GM12878 (cell line): Measurements from ENCODE around the gene OR2C1. TPM values are rescaled to one million over a fixed set of nuclear protein-coding genes. Genes with fewer than 3 reads are reported as not detected.

Experiments used
- ATAC-seq: fragments of 200-7000 bp; cut with Tn5 transposase; 3 replicates; pipeline ENCODE4 v1.9.1; 2020; ENCODE audit warnings: mild to moderate bottlenecking, moderate library complexity
- BruUV-seq: library from RNA; stranded (reverse); fragments of 400-500 nt; replicated peaks from 2 replicates; lab custom pipeline; 2021; lab: Mats Ljungman, UMichigan
- CTCF ChIA-PET: fragments of 300-600 bp; sonication (Branson Sonifier 250); formaldehyde crosslinking; extraction: SDS; loops from one replicate; lab custom pipeline; 2021; ENCODE audit warnings: inconsistent platforms; lab: Yijun Ruan, JAX
- POLR2A ChIA-PET: fragments of 350-600 bp; formaldehyde crosslinking; extraction: SDS; loops from one replicate; lab custom pipeline; 2021; ENCODE audit warnings: inconsistent platforms; lab: Charles Lee
- RAD21 ChIA-PET: fragments of 300-600 bp; sonication (Branson Sonifier 250); formaldehyde crosslinking; loops from one replicate; lab custom pipeline; 2023; ENCODE audit warnings: antibody characterized with exemption; ENCODE audit not compliant: unreplicated experiment; lab: Charles Lee
- SMC1A ChIA-PET: fragments of 300-600 bp; sonication (Branson Sonifier 250); formaldehyde crosslinking; loops from one replicate; lab custom pipeline; 2023; ENCODE audit not compliant: unreplicated experiment, uncharacterized antibody; lab: Charles Lee
- DNase-seq: peaks from one replicate; pipeline ENCODE4 v3.0.0-alpha.2; 2011; ENCODE audit warnings: low read depth, low spot score
- FAIRE-seq: peaks from 3 replicates; lab custom pipeline; 2011; peaks lifted over from hg19 to GRCh38; lab: Jason Lieb, UNC
- H2AFZ ChIP-seq: 2 replicates; pipeline ENCODE4 v1.6.0; 2011; ENCODE audit warnings: low read depth, low read length, control low read depth; ENCODE audit not compliant: control insufficient read depth
- H3K27ac ChIP-seq: 2 replicates; pipeline ENCODE4 v1.5.1; 2011; ENCODE audit warnings: control low read depth; ENCODE audit not compliant: control insufficient read depth, insufficient read depth
- H3K27me3 ChIP-seq, 2 experiments: replicated peaks in 1 of 2; 2 replicates each; pipeline versions ENCODE4 v1.6.0 to v1.6.1; 2011; ENCODE audit warnings: low read length in 1 of 2; ENCODE audit not compliant: control insufficient read depth in 2 of 2, insufficient read depth in 2 of 2
- H3K36me3 ChIP-seq, 2 experiments: 2 replicates each; pipeline ENCODE4 v1.5.1; 2011; ENCODE audit warnings: low read length in 1 of 2; ENCODE audit not compliant: control insufficient read depth in 2 of 2, insufficient read depth in 2 of 2
- H3K4me1 ChIP-seq: 2 replicates; pipeline ENCODE4 v1.6.1; 2011; ENCODE audit warnings: mild to moderate bottlenecking, low read length, moderate library complexity, mixed read lengths; ENCODE audit not compliant: control insufficient read depth, insufficient read depth
- H3K4me2 ChIP-seq: 2 replicates; pipeline ENCODE4 v1.6.0; 2011; ENCODE audit warnings: control low read depth; ENCODE audit not compliant: control insufficient read depth, insufficient read depth
- H3K4me3 ChIP-seq: fragments of 200-600 bp; sonication (generic); 2 replicates; pipeline ENCODE4 v1.5.1; 2016
- H3K79me2 ChIP-seq: 2 replicates; pipeline ENCODE4 v1.6.0; 2011; ENCODE audit warnings: low read length; ENCODE audit not compliant: control insufficient read depth, insufficient read depth
- H3K9ac ChIP-seq: 2 replicates; pipeline ENCODE4 v1.8.0; 2011; ENCODE audit warnings: low read length, control low read depth, mixed read lengths; ENCODE audit not compliant: control insufficient read depth, insufficient read depth
- H3K9me3 ChIP-seq: replicated peaks from 3 replicates; pipeline ENCODE4 v1.5.1; 2011; ENCODE audit warnings: mild to moderate bottlenecking, low read length; ENCODE audit not compliant: control insufficient read depth, insufficient read depth
- H4K20me1 ChIP-seq: 2 replicates; pipeline ENCODE4 v1.6.0; 2011; ENCODE audit not compliant: control insufficient read depth, insufficient read depth
- ATF7 ChIP-seq: fragments of 450-650 bp; IDR thresholded peaks from 2 replicates; pipeline ENCODE4 v1.6.1; 2016; ENCODE audit warnings: low read depth, mild to moderate bottlenecking
- CBX3 ChIP-seq: fragments of 200-600 bp; sonication (generic); IDR thresholded peaks from 2 replicates; pipeline ENCODE4 v1.6.1; 2016; ENCODE audit warnings: low read depth, borderline replicate concordance
- CUX1 ChIP-seq: IDR thresholded peaks from 2 replicates; pipeline ENCODE4 v1.6.1; 2012; ENCODE audit warnings: improper control_type of control experiment, low read depth, low read length; ENCODE audit not compliant: insufficient replicate concordance
- DPF2 ChIP-seq: fragments of 450-650 bp; IDR thresholded peaks from 2 replicates; pipeline ENCODE4 v1.6.1; 2017; ENCODE audit warnings: mild to moderate bottlenecking
- EGR1 ChIP-seq, 2 experiments: IDR thresholded peaks; 1 replicate in 1 of 2; 2 replicates in 1 of 2; pipeline ENCODE4 v1.6.1; 2011 to 2012; ENCODE audit warnings: low read depth in 2 of 2, low read length in 2 of 2, borderline replicate concordance in 1 of 2, mild to moderate bottlenecking in 1 of 2, moderate library complexity in 1 of 2
- FOXK2 ChIP-seq: fragments of 450-650 bp; IDR thresholded peaks from 2 replicates; pipeline ENCODE4 v1.6.1; 2017; ENCODE audit warnings: mild to moderate bottlenecking, moderate library complexity
- HSF1 ChIP-seq: fragments of 150-350 bp; IDR thresholded peaks from 2 replicates; pipeline ENCODE4 v1.6.1; 2014; ENCODE audit warnings: mild to moderate bottlenecking, low read depth, low read length
- KLF5 ChIP-seq: fragments of 450-650 bp; IDR thresholded peaks from 2 replicates; pipeline ENCODE4 v1.6.1; 2014; ENCODE audit warnings: mild to moderate bottlenecking; ENCODE audit not compliant: partially characterized antibody
- MLLT1 ChIP-seq: fragments of 450-650 bp; IDR thresholded peaks from 2 replicates; pipeline ENCODE4 v1.6.1; 2016; ENCODE audit warnings: mild to moderate bottlenecking
- POLR2A ChIP-seq: IDR thresholded peaks from 2 replicates; pipeline ENCODE4 v1.6.1; 2011; ENCODE audit warnings: low read depth, mild to moderate bottlenecking, low read length
- POLR2AphosphoS5 ChIP-seq: IDR thresholded peaks from 2 replicates; pipeline ENCODE4 v1.6.1; 2011; ENCODE audit warnings: mild to moderate bottlenecking, low read length, inconsistent platforms
- WGBS: methylation state at CpG from one replicate; pipeline ENCODE4 v1.1.6; 2016; ENCODE audit warnings: low lambda C conversion rate; ENCODE audit not compliant: insufficient replicate concordance, insufficient coverage; ENCODE audit errors: missing lambda C conversion rate; 5-methylcytosine and 5-hydroxymethylcytosine counted together
- in situ Hi-C: fragments of 300-500 bp; cut with MboI; formaldehyde crosslinking; loops from 9 replicates; pipeline ENCODE4 v1.14.3; 2018; ENCODE audit warnings: mixed read lengths
- intact Hi-C: fragments of 100-400 bp; cut with micrococcal nuclease; formaldehyde crosslinking; loops from one replicate; pipeline ENCODE4 v1.14.2; 2022; ENCODE audit not compliant: unreplicated experiment
- polyA plus RNA-seq, 11 experiments: library from polyadenylated mRNA; depleted of rRNA in 4 of 11; unstranded in 6 of 11; stranded (reverse) in 5 of 11; fragments of >200 nt; fragmentation: Nextera tagmentation in 4 of 11; fragmentation: Illumina TruSeq in 1 of 11; extraction: Ambion mirVana in 4 of 11; extraction: Trizol in 1 of 11; gene quantifications; 1 replicate in 1 of 11; 2 replicates in 10 of 11; pipeline versions ENCODE4 v1.2.1 to v1.2.3, GENCODE V29; 2011 to 2016; ENCODE audit warnings: inconsistent platforms in 2 of 11, missing spikeins in 2 of 11, low read depth in 1 of 11
- total RNA-seq, 4 experiments: library from RNA; depleted of rRNA in 3 of 4; stranded (reverse); fragments of >200 nt in 3 of 4; fragmentation: Illumina TruSeq in 1 of 4; extraction: Trizol in 1 of 4; gene quantifications; 2 replicates each; pipeline versions ENCODE4 v1.2.1 to v1.2.3, GENCODE V29; 2013 to 2021
- TF ChIP-seq, protein P1 (sequence below): fragments of 450-650 bp; IDR thresholded peaks from 2 replicates; pipeline ENCODE4 v1.6.1; 2018; ENCODE audit warnings: mild to moderate bottlenecking, low read depth, moderate library complexity; ENCODE audit not compliant: partially characterized antibody

Gene OR2C1
- total and polyA plus RNA-seq, 10 of the 15 experiments (the other 5 are each of a cell fraction or from before 2014, with no cell fraction given), result 0.05 to 0.21 (median 0.14) TPM; not detected in 5

- no peak for TF ChIP-seq CUX1
- TF ChIP-seq DPF2, result no peak
- 0 out of 2 replicates have a peak, but pooled peaks have one; percentile 35 for TF ChIP-seq MLLT1
- TF ChIP-seq KLF5, result peak; percentile 75
- no peak for TF ChIP-seq POLR2A
Observed at GRCh38 chr16:3383045-3383448, 27.4 kb downstream of the OR2C1 start (continued).

DNA sequence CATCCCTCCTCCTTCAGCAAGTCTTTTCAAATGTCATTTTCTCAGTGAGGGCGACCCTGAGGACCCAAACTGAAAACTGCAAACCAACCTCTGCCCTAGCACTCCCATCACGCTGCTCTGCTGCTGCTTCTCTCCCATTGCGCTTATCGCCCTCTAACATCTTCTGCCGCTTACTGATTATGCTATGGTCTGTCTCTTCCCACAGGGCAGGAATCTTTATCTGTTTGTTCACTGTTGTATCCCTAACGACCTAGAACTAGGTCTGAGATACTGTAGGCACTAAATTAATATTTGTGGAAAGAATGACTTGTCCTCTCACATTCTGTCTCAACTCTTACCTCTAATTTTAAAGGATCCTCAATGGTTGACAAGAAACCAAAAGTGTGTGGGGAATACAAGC lies 32.6 kb downstream of the OR2C1 start:
- CTCF ChIA-PET, result interaction anchor here (0.7 kb wide), 1 partner anchor 713 kb away, joined by 3 read pairs; no protein-coding TSS in a partner anchor
- in situ Hi-C loops, result no loop called here
- intact Hi-C loops, result no loop called here
- TF ChIP-seq FOXK2 (no peak), ATF7 (no peak), CBX3 (no peak), HSF1 (no peak), POLR2AphosphoS5 (no peak), EGR1 (IDR thresholded peaks at IDR 0.05; ENCODE audit: borderline replicate concordance in 1 of 2, low read depth in 2 of 2, low read length in 2 of 2) (no peak)
- TF ChIP-seq, protein P1, sequence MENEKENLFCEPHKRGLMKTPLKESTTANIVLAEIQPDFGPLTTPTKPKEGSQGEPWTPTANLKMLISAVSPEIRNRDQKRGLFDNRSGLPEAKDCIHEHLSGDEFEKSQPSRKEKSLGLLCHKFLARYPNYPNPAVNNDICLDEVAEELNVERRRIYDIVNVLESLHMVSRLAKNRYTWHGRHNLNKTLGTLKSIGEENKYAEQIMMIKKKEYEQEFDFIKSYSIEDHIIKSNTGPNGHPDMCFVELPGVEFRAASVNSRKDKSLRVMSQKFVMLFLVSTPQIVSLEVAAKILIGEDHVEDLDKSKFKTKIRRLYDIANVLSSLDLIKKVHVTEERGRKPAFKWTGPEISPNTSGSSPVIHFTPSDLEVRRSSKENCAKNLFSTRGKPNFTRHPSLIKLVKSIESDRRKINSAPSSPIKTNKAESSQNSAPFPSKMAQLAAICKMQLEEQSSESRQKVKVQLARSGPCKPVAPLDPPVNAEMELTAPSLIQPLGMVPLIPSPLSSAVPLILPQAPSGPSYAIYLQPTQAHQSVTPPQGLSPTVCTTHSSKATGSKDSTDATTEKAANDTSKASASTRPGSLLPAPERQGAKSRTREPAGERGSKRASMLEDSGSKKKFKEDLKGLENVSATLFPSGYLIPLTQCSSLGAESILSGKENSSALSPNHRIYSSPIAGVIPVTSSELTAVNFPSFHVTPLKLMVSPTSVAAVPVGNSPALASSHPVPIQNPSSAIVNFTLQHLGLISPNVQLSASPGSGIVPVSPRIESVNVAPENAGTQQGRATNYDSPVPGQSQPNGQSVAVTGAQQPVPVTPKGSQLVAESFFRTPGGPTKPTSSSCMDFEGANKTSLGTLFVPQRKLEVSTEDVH, result no peak

More for the DNA sequence above, 32.6 kb downstream of the OR2C1 start:
- no TSS peak for BruUV-seq
- no peak for ATAC-seq
- no peak for DNase-seq
- Histone ChIP-seq H3K9me3 (peaks cover 36% of the 10 kb centered on the region), H4K20me1 (no peaks in the 10 kb centered on the region), H3K27me3 (no peaks in the 10 kb centered on the region), H3K36me3 (peaks cover 16 to 23% of the 10 kb centered on the region in 2 experiments), H3K79me2 (no peaks in the 10 kb centered on the region), H3K4me1 (no peaks in the 10 kb centered on the region), H2AFZ (no peak overlapping the region), H3K4me3 (no peak overlapping the region), H3K4me2 (no peak overlapping the region), H3K27ac (no peak overlapping the region), H3K9ac (no peak overlapping the region)
- FAIRE-seq, result no peak
- POLR2A ChIA-PET, result no interaction called here
- 88% methylated on average over 6 of the region's 6 CpGs for WGBS
- RAD21 ChIA-PET, result no interaction called here
- SMC1A ChIA-PET, result no interaction called here
